HG03025 (cell line): ENCODE measurements around the gene OMA1.
"Not testable (repeated sequence)": the region's sequence is repeated elsewhere in the genome, so short reads cannot be mapped to it uniquely, and the experiment has no call there.

Source experiments
- ATAC-seq: cut with Tn5 transposase; IDR thresholded peaks from one replicate; pipeline ENCODE4 v1.9.1; 2021; ENCODE audit warnings: mild to moderate bottlenecking, moderate library complexity; ENCODE audit not compliant: unreplicated experiment, low FRiP score

OMA1 gene

DNA sequence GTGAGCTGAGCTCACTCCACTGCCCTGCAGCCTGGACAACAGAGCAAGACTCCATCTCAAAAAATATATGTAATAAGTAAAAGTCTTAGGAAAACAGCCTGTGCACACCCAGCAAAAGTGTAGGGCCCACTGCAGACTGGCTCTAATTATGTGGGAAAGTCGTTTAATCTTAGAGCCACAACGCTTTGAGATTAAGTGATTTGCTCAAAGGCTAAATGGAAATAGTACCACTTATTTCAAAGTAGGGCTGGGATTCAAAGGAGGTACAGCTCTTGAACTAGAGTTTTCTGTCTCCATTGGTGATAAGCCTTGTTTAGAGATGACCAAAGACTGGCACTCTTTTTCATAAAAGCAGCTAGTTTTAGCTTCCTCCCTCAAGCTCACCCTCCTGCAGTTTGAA, 28.3 kb upstream of the OMA1 start:
- ATAC-seq = no peak

GRCh38 chr1:58573705-58574591, 27.4 kb upstream of the OMA1 start:
- peak; percentile 97 for ATAC-seq

- no peak for ATAC-seq
These were observed 26.6 kb upstream of the OMA1 start for GRCh38 chr1:58573138-58573537.

- no peak for ATAC-seq
These were observed 26.2 kb upstream of the OMA1 start for GRCh38 chr1:58572690-58573089.

- ATAC-seq = no peak
These were observed 25.1 kb upstream of the OMA1 start for GRCh38 chr1:58571616-58572015.

- ATAC-seq = no peak
These were observed 24.3 kb upstream of the OMA1 start for GRCh38 chr1:58570817-58571216.

DNA sequence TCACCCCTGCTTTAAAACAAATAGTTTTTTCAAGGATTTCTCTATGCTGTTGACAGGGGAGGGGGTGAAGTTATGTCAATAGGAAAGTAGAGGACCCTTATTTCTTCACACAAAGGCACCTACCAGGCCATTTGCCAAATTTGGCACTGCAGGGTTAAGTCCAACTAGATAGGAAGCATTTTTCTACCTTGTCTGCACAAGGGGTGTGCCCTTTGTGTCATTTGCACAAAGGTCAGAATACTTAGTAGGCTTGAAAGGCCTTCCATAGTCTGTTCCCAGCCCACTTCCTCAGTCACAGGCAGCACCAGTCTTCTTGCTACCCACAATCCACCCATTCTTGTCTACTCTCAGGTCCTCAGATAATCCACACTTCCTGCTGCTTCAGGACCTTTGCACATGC, 23.6 kb upstream of the OMA1 start:
- ATAC-seq = no peak

- no peak for ATAC-seq
These were observed 22.4 kb upstream of the OMA1 start for GRCh38 chr1:58568911-58569310.

DNA sequence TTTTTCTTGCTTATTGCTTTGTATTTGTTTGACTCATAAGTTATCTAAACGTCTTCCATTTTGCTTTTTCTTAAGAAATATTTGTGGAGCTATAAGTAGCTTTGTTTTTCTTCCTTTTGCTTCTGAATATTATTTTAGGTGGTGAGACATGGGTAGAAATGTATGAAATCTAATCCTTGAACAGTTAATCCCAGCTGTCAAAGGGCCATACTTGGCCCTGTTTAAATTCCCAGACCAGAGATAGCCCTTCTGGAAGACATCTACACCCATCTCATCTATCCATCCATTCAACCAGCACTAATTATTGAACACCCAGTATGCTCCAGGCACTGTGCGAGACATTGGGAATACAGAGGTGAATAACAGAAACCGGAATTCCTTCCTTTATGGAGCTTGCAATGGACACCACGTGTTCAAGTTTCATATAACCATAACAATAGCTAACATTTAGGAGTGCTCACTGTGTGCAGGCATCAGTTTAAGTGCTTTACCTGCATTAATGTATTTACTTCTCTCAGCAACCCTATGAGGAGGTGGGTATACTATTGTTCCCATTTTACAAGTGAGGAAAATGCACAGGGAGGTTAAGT, 21.8 kb upstream of the OMA1 start:
- no peak for ATAC-seq

DNA sequence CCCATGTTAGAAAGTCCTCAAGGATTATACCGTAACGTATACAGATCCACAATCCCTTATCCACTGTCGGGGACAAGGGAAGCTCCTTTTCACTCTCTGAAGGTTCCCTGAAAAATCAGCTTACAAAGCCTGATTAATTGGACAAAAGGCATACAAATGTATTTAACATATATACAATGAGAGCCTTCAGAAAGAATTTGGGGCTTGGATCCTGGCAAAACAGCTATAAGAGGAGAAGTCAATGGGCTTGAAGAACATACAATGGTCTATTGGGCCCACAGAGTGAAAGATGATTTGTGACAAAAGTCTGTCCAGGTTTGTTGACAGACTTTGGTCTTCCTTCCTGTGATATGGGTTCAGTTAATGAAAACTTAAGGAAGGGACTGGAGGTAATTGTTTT, 19.8 kb upstream of the OMA1 start:
- no peak for ATAC-seq

DNA sequence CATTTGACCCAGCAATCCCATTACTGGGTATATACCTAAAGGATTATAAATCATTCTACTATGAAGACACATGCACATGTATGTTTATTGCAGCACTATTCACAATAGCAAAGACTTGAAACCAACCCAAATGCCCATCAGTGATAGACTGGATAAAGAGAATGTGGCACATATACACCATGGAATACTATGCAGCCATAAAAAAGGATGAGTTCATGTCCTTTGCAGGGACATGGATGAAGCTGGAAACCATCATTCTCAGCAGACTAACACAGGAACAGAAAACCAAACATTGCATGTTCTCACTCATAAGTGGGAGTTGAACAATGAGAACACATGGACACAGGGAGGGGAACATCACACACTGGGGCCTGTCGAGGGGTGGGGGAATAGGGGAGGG, 17.2 kb upstream of the OMA1 start:
- not testable (repeated sequence) for ATAC-seq

- no peak for ATAC-seq
These were observed 15.1 kb upstream of the OMA1 start for GRCh38 chr1:58561633-58562032.

- ATAC-seq = no peak
These were observed 8.9 kb upstream of the OMA1 start for GRCh38 chr1:58555393-58555792.

DNA sequence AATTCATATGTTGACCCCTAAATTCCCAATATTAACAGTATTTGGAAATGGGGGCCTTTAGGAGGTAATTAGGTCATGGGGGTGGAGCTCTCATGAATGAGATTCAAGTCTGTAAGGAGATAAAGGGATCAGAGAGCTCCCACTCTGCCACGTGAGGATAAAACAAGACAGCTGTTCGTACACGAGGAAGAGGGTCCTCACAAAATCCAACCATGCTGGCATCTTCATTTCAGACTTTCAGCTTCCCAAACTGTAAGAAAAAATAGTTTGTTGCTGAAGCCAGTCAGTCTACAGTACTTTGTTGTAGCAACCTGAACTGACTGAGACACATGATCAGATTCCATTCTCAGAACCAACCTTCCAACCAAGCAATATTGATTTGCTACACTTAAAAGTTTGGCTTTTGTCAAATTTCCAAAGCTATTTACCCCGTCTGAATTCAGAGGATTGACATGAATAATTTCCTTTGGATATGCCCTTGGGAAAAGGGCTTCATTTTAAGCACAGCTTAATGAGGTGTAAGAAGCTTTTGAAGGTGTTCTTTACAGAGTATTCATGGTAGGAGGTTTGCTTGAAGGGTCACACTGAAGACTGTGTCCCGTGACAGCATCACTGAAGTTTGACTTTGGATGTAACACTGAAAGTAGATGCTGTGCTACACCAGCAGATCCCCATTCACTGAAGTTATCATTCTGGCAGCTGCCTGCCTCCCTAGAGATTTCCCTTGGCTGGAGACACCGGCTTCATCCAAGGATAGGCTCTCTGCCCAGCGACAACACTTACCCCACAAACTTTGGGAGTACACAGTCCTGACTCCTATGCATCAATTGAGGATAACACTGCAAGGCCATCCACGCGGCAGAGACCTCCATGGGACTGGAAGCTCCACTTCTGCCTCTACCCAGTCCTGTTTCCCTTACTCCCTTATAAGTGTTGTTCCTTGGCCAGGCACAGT, 4.9 kb upstream of the OMA1 start:
- no peak for ATAC-seq

GRCh38 chr1:58549291-58549690, 2.8 kb upstream of the OMA1 start:
- not testable (repeated sequence) for ATAC-seq

- ATAC-seq = no peak
These were observed 1.8 kb upstream of the OMA1 start for GRCh38 chr1:58548371-58548770.

- ATAC-seq = peak; percentile 62
These were observed 671 bp downstream of the OMA1 start for GRCh38 chr1:58545591-58546519.

DNA sequence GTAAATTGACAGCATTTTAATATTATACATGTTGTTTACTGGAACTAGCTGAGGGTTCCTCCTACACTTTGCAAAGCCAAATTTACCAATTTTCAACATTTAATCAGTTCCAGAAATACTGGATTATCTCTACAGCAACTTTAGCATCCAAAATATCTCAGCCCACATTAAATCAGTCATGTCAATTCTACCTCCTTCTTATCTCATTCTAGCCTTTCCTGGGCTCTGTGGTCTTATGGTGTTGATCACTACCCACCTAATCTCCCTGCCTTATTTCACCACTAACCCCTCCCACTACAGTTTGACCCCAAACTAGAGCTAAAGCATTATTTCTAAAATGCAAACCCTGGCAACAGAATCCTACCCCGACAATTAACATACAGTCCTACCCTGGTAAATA, 3.3 kb downstream of the OMA1 start:
- ATAC-seq = no peak

DNA sequence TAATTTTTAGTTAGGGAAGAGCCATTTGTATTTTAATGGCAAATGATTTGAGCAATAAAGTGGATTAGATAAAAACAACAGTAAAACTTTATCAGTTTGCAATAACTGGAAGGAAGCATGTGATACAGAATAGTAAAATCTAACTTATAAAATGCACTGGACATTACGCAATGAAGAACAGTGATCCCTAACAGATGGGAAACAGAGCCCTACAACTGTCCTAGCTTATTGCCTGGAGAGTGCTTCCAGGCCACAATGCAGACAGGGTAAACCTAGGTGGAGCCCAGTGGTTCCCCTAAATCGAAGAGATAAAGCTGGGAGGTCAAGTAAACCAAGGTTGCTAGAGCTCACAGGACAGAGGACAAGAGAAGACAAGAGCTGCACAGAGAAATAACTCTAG, 7.0 kb downstream of the OMA1 start:
- ATAC-seq = no peak

- ATAC-seq = no peak
These were observed 7.7 kb downstream of the OMA1 start for GRCh38 chr1:58538821-58539220.
